ENCODE measurements around the gene FOXN3.

The FOXN3 gene

DNA sequence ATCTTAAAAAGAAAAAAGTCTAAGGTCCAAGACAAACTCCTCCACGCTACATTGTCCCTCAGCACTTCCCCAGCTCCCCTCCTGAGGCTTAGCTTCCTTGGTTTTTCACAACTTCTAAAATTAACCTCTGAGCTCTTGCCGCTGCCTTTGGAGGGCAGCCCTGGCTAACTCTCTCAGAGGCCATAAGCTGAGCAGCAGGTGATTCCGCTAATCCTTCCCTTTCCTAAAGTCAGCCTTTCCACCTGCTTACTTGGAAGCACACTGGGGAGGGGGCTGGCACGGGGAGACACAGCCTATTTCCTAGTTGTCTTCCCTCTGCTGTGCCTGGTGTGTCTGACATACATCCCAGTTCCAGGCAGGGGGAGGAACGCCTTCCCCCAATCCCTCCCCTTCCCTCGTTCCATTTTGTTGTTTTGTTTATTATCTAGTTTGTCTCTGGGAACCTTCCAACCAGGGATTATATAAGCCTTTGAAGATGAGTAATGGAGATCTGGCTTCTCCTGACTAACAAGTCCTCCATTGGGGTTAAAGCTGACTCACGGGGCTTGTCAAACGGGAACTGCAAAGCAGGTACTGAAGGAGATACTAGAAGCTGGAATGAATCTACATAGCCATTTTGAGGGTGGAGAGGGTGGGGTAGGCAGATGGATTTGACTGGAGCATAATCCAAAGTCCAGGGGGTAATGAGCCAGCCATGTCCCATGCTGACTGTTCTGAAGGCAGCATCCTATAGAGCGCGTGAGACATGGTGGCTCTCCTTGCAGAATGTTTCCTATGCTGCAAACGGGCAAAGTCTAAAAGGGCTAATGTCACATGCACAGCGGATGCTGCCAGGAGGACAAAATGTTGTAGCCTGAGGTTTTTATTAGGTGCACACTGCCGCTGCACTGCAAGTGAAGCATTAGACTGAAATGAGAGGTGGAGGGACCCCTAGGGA lies 230.8 kb downstream of the FOXN3 start:
- no peak overlapping the region for H3K4me3 ChIP-seq (ENCODE audit: low read depth, low read length)
- H3K4me1 ChIP-seq (ENCODE audit: control insufficient read depth, insufficient read depth, low read length) = peaks cover 4% of the 10 kb centered on the region; the same call in 1 of the 2 replicates

DNA sequence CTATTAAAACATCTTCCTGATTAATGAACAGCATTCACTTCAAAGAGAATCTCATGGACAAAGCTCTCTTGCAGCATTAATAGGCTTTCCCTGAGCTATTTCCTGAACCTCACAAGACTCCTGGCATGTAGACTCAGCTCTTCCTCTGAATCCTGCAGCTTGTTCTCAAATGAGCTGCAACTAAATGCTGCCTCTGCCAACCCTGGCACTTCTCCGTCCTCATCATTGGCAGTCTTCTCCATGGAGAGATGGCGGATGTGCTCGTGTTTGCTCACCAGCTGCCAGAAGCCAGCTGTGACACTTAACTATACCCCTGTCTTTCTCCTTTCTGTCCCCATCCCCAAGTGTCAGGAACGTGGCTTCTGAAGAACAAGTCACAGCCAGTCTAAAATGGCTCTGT lies 232.1 kb downstream of the FOXN3 start:
- no peak overlapping the region for H3K9ac ChIP-seq (ENCODE audit: low read depth, low read length)
- H3K36me3 ChIP-seq (ENCODE audit: control insufficient read depth, insufficient read depth, low read length) = peaks cover 49% of the 10 kb centered on the region
- no peak overlapping the region for H3K27ac ChIP-seq (ENCODE audit: low read depth, low read length)
- H3K4me3 ChIP-seq (ENCODE audit: low read depth, low read length) = no peak overlapping the region
- 0 out of 2 replicates have a peak, but pooled peaks cover 4% of the 10 kb centered on the region for H3K4me1 ChIP-seq (ENCODE audit: control insufficient read depth, insufficient read depth, low read length)
- no peaks in the 10 kb centered on the region for H3K9me3 ChIP-seq (ENCODE audit: control insufficient read depth, insufficient read depth, low read length)
- no peaks in the 10 kb centered on the region for H3K27me3 ChIP-seq (ENCODE audit: control insufficient read depth, insufficient read depth, low read length)

More for the DNA sequence above, 230.8 kb downstream of the FOXN3 start:
- Histone ChIP-seq H3K27ac (ENCODE audit: low read depth, low read length) (peak overlapping the region; percentile 56), H3K36me3 (ENCODE audit: control insufficient read depth, insufficient read depth, low read length) (peaks cover 51% of the 10 kb centered on the region), H3K27me3 (ENCODE audit: control insufficient read depth, insufficient read depth, low read length) (no peaks in the 10 kb centered on the region), H3K9ac (ENCODE audit: low read depth, low read length) (no peak overlapping the region), H3K9me3 (ENCODE audit: control insufficient read depth, insufficient read depth, low read length) (no peaks in the 10 kb centered on the region)

DNA sequence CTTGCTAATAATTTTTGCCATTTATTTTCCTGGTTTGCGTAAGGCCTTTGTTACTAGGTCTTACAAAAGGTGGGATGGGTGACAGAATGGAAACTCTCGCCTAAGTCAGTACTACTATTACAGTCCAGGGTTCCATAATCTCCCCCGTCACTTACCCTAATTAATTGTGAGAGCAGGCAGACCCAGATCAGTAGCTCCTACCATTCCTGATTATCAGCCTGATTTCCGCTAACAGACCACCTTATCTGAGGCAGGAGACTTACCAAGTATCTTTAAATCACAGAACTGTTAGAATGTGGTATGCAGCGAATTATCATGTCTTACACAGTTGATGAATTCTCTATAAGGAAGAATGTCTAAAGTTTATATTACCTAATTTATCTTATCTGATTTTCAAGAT lies 234.7 kb downstream of the FOXN3 start:
- Histone ChIP-seq H3K9ac (ENCODE audit: low read depth, low read length) (no peak overlapping the region), H3K4me1 (ENCODE audit: control insufficient read depth, insufficient read depth, low read length) (0 out of 2 replicates have a peak, but pooled peaks cover 4% of the 10 kb centered on the region), H3K27ac (ENCODE audit: low read depth, low read length) (no peak overlapping the region), H3K9me3 (ENCODE audit: control insufficient read depth, insufficient read depth, low read length) (no peaks in the 10 kb centered on the region), H3K27me3 (ENCODE audit: control insufficient read depth, insufficient read depth, low read length) (no peaks in the 10 kb centered on the region), H3K36me3 (ENCODE audit: control insufficient read depth, insufficient read depth, low read length) (peaks cover 42% of the 10 kb centered on the region), H3K4me3 (ENCODE audit: low read depth, low read length) (no peak overlapping the region)

DNA sequence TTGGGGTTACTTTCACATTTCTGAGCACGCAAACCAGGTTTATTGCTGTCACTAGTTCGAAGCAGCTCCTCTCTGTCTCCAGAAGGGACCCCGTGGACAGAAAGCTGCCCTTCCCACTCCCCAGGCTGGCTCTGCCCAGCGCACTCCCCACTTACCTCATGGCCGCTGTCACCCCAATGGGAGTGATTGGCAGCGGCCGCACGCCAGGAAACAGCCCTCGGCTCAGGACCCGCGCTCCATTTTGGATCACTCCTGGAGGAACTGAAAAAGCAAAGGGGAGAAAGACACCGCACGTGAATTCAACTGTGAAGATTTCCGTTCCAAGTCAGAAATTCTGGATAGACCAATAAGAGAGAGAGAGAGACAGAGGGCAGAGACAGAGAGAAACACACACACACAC lies 236.5 kb downstream of the FOXN3 start:
- H3K9ac ChIP-seq (ENCODE audit: low read depth, low read length) = no peak overlapping the region

DNA sequence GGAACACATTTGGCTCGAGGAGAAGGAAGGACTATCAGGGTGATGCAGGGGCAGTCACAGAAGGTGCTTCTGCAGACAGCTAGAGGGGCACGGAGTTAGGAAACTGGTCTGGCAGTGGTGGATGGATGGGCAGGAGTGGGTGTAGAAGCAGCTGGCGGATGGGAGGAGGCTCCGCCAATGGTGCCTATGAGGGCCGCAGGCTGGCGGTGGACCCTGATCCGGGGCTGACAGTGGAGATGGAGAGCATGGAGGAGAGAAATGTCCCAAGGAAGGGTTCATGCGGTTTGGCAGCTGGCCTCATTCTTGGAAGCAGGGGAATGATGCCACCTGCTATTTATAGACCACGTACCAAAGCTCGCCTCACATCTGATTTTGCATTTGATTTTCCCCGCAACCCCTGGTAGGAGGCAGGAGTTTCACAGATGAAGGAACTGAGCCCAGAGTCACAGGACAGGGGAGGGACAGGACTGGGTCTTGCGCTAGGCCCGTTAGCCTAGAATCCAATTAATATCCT lies 237.1 kb downstream of the FOXN3 start:
- Histone ChIP-seq H3K9ac (ENCODE audit: low read depth, low read length) (no peak overlapping the region), H3K27ac (ENCODE audit: low read depth, low read length) (no peak overlapping the region), H3K27me3 (ENCODE audit: control insufficient read depth, insufficient read depth, low read length) (no peaks in the 10 kb centered on the region), H3K36me3 (ENCODE audit: control insufficient read depth, insufficient read depth, low read length) (peaks cover 48% of the 10 kb centered on the region), H3K4me3 (ENCODE audit: low read depth, low read length) (no peak overlapping the region), H3K4me1 (ENCODE audit: control insufficient read depth, insufficient read depth, low read length) (no peaks in the 10 kb centered on the region), H3K9me3 (ENCODE audit: control insufficient read depth, insufficient read depth, low read length) (no peaks in the 10 kb centered on the region)

More for the DNA sequence above, 236.5 kb downstream of the FOXN3 start:
- no peak overlapping the region for H3K4me3 ChIP-seq (ENCODE audit: low read depth, low read length)
- H3K27ac ChIP-seq (ENCODE audit: low read depth, low read length) = no peak overlapping the region
- H3K27me3 ChIP-seq (ENCODE audit: control insufficient read depth, insufficient read depth, low read length) = no peaks in the 10 kb centered on the region
- H3K9me3 ChIP-seq (ENCODE audit: control insufficient read depth, insufficient read depth, low read length) = no peaks in the 10 kb centered on the region
- no peaks in the 10 kb centered on the region for H3K4me1 ChIP-seq (ENCODE audit: control insufficient read depth, insufficient read depth, low read length)
- H3K36me3 ChIP-seq (ENCODE audit: control insufficient read depth, insufficient read depth, low read length) = peaks cover 49% of the 10 kb centered on the region

DNA sequence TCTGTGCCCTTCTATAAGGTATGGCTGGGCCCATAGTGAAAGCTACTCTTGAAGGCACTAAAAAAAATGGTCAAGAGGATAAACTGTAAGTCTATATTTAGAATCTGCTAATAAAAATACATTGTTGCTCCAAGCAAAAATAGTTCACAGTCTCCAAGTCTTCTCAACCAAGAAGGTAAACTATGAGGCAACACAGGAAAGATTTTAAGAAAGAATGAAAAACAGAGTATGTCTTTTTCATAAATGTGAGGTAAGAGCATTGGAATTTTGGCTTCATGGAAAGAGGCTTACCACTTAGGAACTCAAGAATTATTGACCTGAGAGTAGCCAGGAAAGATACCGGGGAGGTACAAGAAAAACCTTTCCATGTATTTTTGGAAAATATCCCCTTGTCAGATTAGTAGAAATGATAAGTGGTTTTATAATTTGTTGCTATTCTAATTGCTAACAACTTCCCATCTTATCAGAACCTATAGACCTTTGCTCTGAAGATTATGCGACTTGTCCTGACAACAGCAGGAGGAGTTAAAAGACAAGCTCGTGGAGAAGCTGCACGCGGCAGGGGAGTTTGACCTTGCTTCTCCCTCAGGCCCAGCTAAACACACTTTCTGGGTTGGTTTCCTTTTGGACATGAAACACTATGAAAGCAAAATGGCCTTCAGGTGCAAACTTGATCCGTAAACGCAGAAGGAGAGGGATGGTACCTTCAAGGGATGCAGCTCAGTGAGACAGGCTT lies 238.1 kb downstream of the FOXN3 start:
- Histone ChIP-seq H3K9ac (ENCODE audit: low read depth, low read length) (no peak overlapping the region), H3K27me3 (ENCODE audit: control insufficient read depth, insufficient read depth, low read length) (no peaks in the 10 kb centered on the region), H3K36me3 (ENCODE audit: control insufficient read depth, insufficient read depth, low read length) (peaks cover 51% of the 10 kb centered on the region)

DNA sequence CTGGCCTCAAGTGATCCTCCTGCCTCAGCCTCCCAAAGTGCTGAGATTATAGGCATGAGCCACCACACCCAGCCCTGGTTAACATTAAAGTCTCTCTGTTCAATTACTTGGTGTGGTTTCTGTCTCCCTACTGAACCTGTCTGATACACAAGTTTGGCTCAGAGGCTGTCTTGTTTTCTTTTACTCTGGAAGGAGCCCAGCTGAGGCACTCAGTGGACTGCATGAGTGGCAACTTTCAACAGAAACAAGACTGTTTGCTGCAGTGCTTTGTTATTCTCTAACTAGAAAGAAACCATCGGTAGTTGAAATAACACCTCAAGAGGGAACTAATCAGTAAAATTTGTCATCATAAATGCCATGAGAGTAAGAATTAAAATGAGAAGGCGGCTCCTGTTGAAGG lies 238.7 kb downstream of the FOXN3 start:
- no peaks in the 10 kb centered on the region for H3K9me3 ChIP-seq (ENCODE audit: control insufficient read depth, insufficient read depth, low read length)
- H3K36me3 ChIP-seq (ENCODE audit: control insufficient read depth, insufficient read depth, low read length) = peaks cover 50% of the 10 kb centered on the region
- H3K9ac ChIP-seq (ENCODE audit: low read depth, low read length) = no peak overlapping the region
- peak overlapping the region; percentile 5 for H3K27ac ChIP-seq (ENCODE audit: low read depth, low read length)
- H3K4me1 ChIP-seq (ENCODE audit: control insufficient read depth, insufficient read depth, low read length) = no peaks in the 10 kb centered on the region
- H3K27me3 ChIP-seq (ENCODE audit: control insufficient read depth, insufficient read depth, low read length) = no peaks in the 10 kb centered on the region
- no peak overlapping the region for H3K4me3 ChIP-seq (ENCODE audit: low read depth, low read length)

More for the DNA sequence above, 238.1 kb downstream of the FOXN3 start:
- Histone ChIP-seq H3K4me3 (ENCODE audit: low read depth, low read length) (no peak overlapping the region), H3K9me3 (ENCODE audit: control insufficient read depth, insufficient read depth, low read length) (no peaks in the 10 kb centered on the region), H3K4me1 (ENCODE audit: control insufficient read depth, insufficient read depth, low read length) (no peaks in the 10 kb centered on the region), H3K27ac (ENCODE audit: low read depth, low read length) (peak overlapping the region; percentile 5)

DNA sequence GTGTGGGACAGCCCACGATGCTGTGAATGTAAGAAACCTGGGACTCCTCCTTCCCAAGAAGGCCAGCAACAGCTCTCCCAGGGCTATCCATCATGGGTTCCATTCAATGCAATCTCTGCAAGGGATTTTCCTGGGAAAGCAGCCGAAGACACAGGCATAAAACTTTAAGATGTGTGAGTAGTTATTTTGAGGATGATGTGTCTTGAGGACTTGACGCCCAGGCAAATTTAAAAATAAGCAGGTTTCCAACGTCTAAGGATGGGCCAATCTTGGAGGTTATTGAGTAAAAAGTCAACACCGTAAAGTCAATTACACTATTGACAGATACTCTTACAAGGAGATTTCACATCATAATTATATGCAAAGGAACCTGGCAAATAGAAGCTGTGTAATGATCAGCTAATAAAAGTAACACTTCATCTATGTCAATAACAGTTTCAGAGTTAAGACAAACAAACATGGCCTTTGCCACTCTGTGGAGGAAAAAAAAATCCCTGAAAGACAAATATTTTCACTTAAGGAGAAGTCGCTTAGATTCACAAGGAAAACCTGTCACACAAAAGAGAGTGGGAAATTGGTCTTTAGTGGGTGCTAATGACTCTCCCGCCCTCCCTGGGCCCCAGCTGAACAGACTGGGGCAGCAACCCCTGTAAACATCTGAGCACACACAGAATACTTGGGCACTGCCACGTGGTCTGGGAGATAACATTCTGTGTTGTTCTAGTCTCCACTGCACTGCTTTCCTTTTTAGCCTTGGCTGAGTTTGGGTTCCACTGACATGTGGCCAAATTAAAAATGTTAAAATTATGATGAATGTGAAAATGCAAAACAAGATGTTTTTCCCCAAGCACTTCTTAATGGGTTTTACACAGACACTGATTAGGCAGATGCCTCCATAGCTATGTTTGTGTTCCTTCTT lies 240.9 kb downstream of the FOXN3 start:
- Histone ChIP-seq H3K27me3 (ENCODE audit: control insufficient read depth, insufficient read depth, low read length) (no peaks in the 10 kb centered on the region), H3K27ac (ENCODE audit: low read depth, low read length) (no peak overlapping the region)

DNA sequence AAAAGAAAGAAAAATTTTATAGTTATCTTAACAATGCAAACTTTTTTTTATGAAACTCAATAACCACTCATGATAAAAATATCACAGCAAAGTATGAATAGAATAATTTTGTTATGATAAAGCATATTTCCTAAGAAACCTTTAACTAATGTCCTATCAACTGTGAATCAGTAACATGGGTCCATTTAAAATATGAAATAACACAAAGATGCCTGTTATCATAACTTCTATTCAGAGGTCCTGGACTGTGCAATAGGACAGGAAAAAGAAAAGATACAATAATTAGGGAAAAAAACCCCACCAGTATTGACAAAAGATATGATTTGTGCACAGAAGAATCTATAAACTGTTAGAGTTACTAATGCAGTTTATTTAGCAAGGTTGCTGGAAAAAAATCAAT lies 245.4 kb downstream of the FOXN3 start:
- Histone ChIP-seq H3K4me1 (ENCODE audit: control insufficient read depth, insufficient read depth, low read length) (no peaks in the 10 kb centered on the region), H3K36me3 (ENCODE audit: control insufficient read depth, insufficient read depth, low read length) (peaks cover 42% of the 10 kb centered on the region), H3K9me3 (ENCODE audit: control insufficient read depth, insufficient read depth, low read length) (no peaks in the 10 kb centered on the region; the same call in 1 of the 2 replicates), H3K27me3 (ENCODE audit: control insufficient read depth, insufficient read depth, low read length) (no peaks in the 10 kb centered on the region), H3K27ac (ENCODE audit: low read depth, low read length) (no peak overlapping the region), H3K4me3 (ENCODE audit: low read depth, low read length) (no peak overlapping the region), H3K9ac (ENCODE audit: low read depth, low read length) (no peak overlapping the region)

More for the DNA sequence above, 240.9 kb downstream of the FOXN3 start:
- Histone ChIP-seq H3K4me3 (ENCODE audit: low read depth, low read length) (no peak overlapping the region), H3K4me1 (ENCODE audit: control insufficient read depth, insufficient read depth, low read length) (no peaks in the 10 kb centered on the region), H3K9ac (ENCODE audit: low read depth, low read length) (no peak overlapping the region), H3K36me3 (ENCODE audit: control insufficient read depth, insufficient read depth, low read length) (peaks cover 54% of the 10 kb centered on the region), H3K9me3 (ENCODE audit: control insufficient read depth, insufficient read depth, low read length) (no peaks in the 10 kb centered on the region; the same call in 1 of the 2 replicates)

DNA sequence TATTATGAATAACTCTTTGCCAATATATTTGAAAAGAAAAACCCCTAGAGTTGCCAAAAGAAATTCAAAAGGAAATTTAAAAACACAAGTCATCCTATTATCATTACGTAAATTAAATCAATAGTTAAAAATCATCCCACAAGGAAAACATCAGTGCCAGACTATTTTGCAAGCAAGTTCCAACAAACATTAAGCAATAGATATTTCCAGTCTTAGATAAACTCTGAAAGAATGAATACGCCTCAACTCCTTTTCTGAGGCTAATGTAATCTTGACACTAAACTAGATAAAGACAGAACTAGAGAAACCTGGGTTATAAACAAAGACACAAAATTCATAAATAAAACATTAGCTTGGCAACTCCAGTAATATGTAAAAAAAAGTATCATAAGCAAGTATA lies 245.9 kb downstream of the FOXN3 start:
- no peaks in the 10 kb centered on the region for H3K27me3 ChIP-seq (ENCODE audit: control insufficient read depth, insufficient read depth, low read length)

More for the DNA sequence above, 245.9 kb downstream of the FOXN3 start:
- H3K9ac ChIP-seq (ENCODE audit: low read depth, low read length) = no peak overlapping the region
- H3K9me3 ChIP-seq (ENCODE audit: control insufficient read depth, insufficient read depth, low read length) = no peaks in the 10 kb centered on the region; the same call in 1 of the 2 replicates
- no peak overlapping the region for H3K27ac ChIP-seq (ENCODE audit: low read depth, low read length)
- no peaks in the 10 kb centered on the region for H3K4me1 ChIP-seq (ENCODE audit: control insufficient read depth, insufficient read depth, low read length)
- H3K4me3 ChIP-seq (ENCODE audit: low read depth, low read length) = no peak overlapping the region
- H3K36me3 ChIP-seq (ENCODE audit: control insufficient read depth, insufficient read depth, low read length) = peaks cover 44% of the 10 kb centered on the region

Data from HUES48 (cell line).